GM21717 (cell line): ENCODE results near the gene RBM6.
A peak's percentile ranks its signal among the peaks of the same experiment; 100 is the strongest.
"Not testable (repeated sequence)": the region's sequence is repeated elsewhere in the genome, so short reads cannot be mapped to it uniquely, and the experiment has no call there.

ENCODE experiments used
- ATAC-seq: cut with Tn5 transposase; IDR thresholded peaks from one replicate; pipeline ENCODE4 v1.9.1; 2021; ENCODE audit warnings: mild to moderate bottlenecking, moderate library complexity; ENCODE audit not compliant: unreplicated experiment

The RBM6 gene

GRCh38 chr3:50084951-50085350, 145.0 kb downstream of the RBM6 start:
- ATAC-seq, result not testable (repeated sequence)

- ATAC-seq, result peak; percentile 97
Observed at GRCh38 chr3:50088725-50089608, 149.0 kb downstream of the RBM6 start, which contains the start of gene RBM5. RBM5 (plus strand) TSS chr3:50088919; CDS start chr3:50090435, 1,516 bp downstream.

GRCh38 chr3:50089609-50089945, 149.6 kb downstream of the RBM6 start:
- ATAC-seq, result no peak

- ATAC-seq, result no peak
Observed at GRCh38 chr3:50090984-50091383, 151.0 kb downstream of the RBM6 start.

GRCh38 chr3:50095352-50095998, 155.5 kb downstream of the RBM6 start:
- ATAC-seq, result no peak

- ATAC-seq, result no peak
Observed at GRCh38 chr3:50100386-50100785, 160.4 kb downstream of the RBM6 start.

- no peak for ATAC-seq
Observed at GRCh38 chr3:50100956-50101845, 161.3 kb downstream of the RBM6 start.

- no peak for ATAC-seq
Observed at GRCh38 chr3:50102558-50102957, 162.6 kb downstream of the RBM6 start.

- no peak for ATAC-seq
Observed at GRCh38 chr3:50111757-50112156, 171.8 kb downstream of the RBM6 start.

- no peak for ATAC-seq
Observed at GRCh38 chr3:50112462-50112861, 172.5 kb downstream of the RBM6 start.

- no peak for ATAC-seq
Observed at GRCh38 chr3:50117120-50117519, 177.2 kb downstream of the RBM6 start.

- ATAC-seq, result no peak
Observed at GRCh38 chr3:50118237-50118636, 178.3 kb downstream of the RBM6 start.

GRCh38 chr3:50119786-50120185, 179.8 kb downstream of the RBM6 start:
- no peak for ATAC-seq

- no peak for ATAC-seq
Observed at GRCh38 chr3:50120364-50121071, 180.6 kb downstream of the RBM6 start.

- no peak for ATAC-seq
Observed at GRCh38 chr3:50121072-50122032, 181.4 kb downstream of the RBM6 start.

GRCh38 chr3:50122071-50122470, 182.1 kb downstream of the RBM6 start:
- ATAC-seq, result no peak

GRCh38 chr3:50122661-50123391, 182.9 kb downstream of the RBM6 start:
- ATAC-seq, result no peak

- ATAC-seq, result no peak
Observed at GRCh38 chr3:50123394-50124051, 183.6 kb downstream of the RBM6 start.
